Measurements from ENCODE around the gene ALDH5A1. TPM values are rescaled to one million over a fixed set of nuclear protein-coding genes. Genes with fewer than 3 reads are reported as not detected.

Gene ALDH5A1
- polyA plus RNA-seq, 1 experiment = 0.35 TPM

DNA sequence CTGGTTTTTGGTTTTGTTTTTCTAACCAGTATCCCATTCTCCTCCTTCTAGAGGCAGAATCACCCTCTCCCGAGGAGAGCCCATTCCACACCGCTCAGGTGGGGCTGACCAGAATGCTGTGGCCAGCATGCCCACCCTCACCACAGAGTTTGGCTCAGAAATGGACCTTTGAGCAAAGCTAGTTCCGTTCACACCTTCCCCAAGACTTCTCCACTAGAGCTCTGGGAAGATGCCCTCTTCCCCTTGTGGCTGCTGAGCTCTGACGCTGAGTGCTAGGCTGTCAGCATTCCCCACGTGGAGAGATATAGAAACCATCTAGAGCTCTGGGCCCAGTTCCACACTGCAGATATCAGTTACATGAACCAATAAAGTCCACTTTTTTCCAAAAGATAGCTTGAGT lies 13.3 kb upstream of the ALDH5A1 start:
- no peaks in the 10 kb centered on the region for H3K9me3 ChIP-seq (ENCODE audit: control insufficient read depth, insufficient read depth, low read length)
- ChIA-PET CTCF (interaction anchor here (2.4 kb wide), 1 partner anchor 51 kb away, joined by 5 read pairs; no protein-coding TSS in a partner anchor), POLR2A (no interaction called here)

GRCh38 chr6:24484657-24485323 lies 10.0 kb upstream of the ALDH5A1 start:
- no peak overlapping the region for H3K4me3 ChIP-seq (ENCODE audit: low read depth, low read length)
- H3K27me3 ChIP-seq (ENCODE audit: control insufficient read depth, insufficient read depth, low read length) = no peaks in the 10 kb centered on the region
- CTCF ChIA-PET = no interaction called here
- POLR2A ChIA-PET = no interaction called here
- no peaks in the 10 kb centered on the region for H3K9me3 ChIP-seq (ENCODE audit: control insufficient read depth, insufficient read depth, low read length)
- TF ChIP-seq, protein P1, sequence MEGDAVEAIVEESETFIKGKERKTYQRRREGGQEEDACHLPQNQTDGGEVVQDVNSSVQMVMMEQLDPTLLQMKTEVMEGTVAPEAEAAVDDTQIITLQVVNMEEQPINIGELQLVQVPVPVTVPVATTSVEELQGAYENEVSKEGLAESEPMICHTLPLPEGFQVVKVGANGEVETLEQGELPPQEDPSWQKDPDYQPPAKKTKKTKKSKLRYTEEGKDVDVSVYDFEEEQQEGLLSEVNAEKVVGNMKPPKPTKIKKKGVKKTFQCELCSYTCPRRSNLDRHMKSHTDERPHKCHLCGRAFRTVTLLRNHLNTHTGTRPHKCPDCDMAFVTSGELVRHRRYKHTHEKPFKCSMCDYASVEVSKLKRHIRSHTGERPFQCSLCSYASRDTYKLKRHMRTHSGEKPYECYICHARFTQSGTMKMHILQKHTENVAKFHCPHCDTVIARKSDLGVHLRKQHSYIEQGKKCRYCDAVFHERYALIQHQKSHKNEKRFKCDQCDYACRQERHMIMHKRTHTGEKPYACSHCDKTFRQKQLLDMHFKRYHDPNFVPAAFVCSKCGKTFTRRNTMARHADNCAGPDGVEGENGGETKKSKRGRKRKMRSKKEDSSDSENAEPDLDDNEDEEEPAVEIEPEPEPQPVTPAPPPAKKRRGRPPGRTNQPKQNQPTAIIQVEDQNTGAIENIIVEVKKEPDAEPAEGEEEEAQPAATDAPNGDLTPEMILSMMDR (IDR thresholded peaks at IDR 0.05; ENCODE audit: low read depth, low read length) = no peak
- no peak overlapping the region for H3K27ac ChIP-seq (ENCODE audit: low read depth, low read length)
- no peak for DNase-seq (ENCODE audit: low read depth, low spot score)

More for the DNA sequence above, 13.3 kb upstream of the ALDH5A1 start:
- Histone ChIP-seq H3K27me3 (ENCODE audit: control insufficient read depth, insufficient read depth, low read length) (no peaks in the 10 kb centered on the region), H3K4me3 (ENCODE audit: low read depth, low read length) (no peak overlapping the region), H3K27ac (ENCODE audit: low read depth, low read length) (no peak overlapping the region)
- TF ChIP-seq, protein P1 (IDR thresholded peaks at IDR 0.05; ENCODE audit: low read depth, low read length) = no peak
- no peak for DNase-seq (ENCODE audit: low read depth, low spot score)

DNA sequence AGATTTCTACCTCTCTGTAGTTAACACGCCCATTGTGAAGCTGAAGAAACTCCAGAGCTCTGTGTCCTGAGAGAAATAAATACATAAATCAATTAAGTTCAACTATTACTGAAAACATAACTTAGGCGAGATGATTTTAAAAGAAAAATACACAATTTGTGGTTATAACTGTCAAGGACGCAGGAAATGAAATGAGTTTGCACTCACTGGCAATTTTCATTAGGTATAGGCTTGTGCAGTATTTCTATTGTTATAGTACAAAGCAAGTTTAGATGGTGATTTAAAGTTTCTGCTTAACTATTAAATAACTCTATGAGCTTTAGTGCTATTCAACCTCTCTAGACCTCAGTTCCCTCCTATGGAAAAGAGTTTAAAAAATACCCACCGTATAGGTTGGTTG lies 8.7 kb upstream of the ALDH5A1 start:
- CTCF ChIA-PET = no interaction called here

DNA sequence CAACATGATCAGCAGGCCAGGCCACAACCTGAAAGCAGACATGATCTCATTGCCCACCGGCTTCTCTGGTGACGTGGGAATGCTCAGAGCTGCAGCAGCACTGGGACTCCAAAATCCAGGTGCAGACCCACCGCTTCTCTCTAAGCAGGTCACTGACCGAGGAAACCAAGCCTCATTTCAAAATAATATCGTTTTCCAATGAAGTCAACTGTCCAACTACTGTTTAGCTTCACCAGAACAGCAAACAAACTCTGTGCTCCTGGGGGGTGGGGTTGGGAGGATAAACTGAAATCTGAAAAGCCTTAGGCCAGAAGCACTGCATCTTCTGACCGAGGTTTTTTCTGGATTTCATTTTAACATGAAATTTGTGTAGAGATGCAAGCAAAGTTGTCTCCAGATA lies 5.3 kb upstream of the ALDH5A1 start, which contains the start of gene GPLD1:
TSS of gene GPLD1 (minus strand) at position 109 of the 400 bp plus-strand sequence. CDS start at position 42, 67 bp downstream.
- Histone ChIP-seq H3K4me3 (ENCODE audit: low read depth, low read length) (no peak within 1 kb of the TSS), H3K9me3 (ENCODE audit: control insufficient read depth, insufficient read depth, low read length) (no peaks in the 10 kb centered on the region), H3K27ac (ENCODE audit: low read depth, low read length) (no peak within 1 kb of the TSS), H3K27me3 (ENCODE audit: control insufficient read depth, insufficient read depth, low read length) (peaks cover 3% of the 10 kb centered on the region)
- POLR2A ChIA-PET = no interaction called here
- CTCF ChIA-PET = no interaction called here
- TF ChIP-seq, protein P1 (IDR thresholded peaks at IDR 0.05; ENCODE audit: low read depth, low read length) = no peak
- DNase-seq (ENCODE audit: low read depth, low spot score) = no peak

More for the DNA sequence above, 8.7 kb upstream of the ALDH5A1 start:
- TF ChIP-seq, protein P1 (IDR thresholded peaks at IDR 0.05; ENCODE audit: low read depth, low read length) = no peak
- Histone ChIP-seq H3K4me3 (ENCODE audit: low read depth, low read length) (no peak overlapping the region), H3K9me3 (ENCODE audit: control insufficient read depth, insufficient read depth, low read length) (no peaks in the 10 kb centered on the region), H3K27ac (ENCODE audit: low read depth, low read length) (no peak overlapping the region), H3K27me3 (ENCODE audit: control insufficient read depth, insufficient read depth, low read length) (no peaks in the 10 kb centered on the region)
- no peak for DNase-seq (ENCODE audit: low read depth, low spot score)
- POLR2A ChIA-PET = no interaction called here

- TF ChIP-seq, protein P1 (IDR thresholded peaks at IDR 0.05; ENCODE audit: low read depth, low read length) = no peak
- POLR2A ChIA-PET = no interaction called here
- Histone ChIP-seq H3K27me3 (ENCODE audit: control insufficient read depth, insufficient read depth, low read length) (peaks cover 3% of the 10 kb centered on the region), H3K9me3 (ENCODE audit: control insufficient read depth, insufficient read depth, low read length) (no peaks in the 10 kb centered on the region), H3K27ac (ENCODE audit: low read depth, low read length) (no peak overlapping the region), H3K4me3 (ENCODE audit: low read depth, low read length) (no peak overlapping the region)
- CTCF ChIA-PET = interaction anchor here (0.9 kb wide), 1 partner anchor 92 kb away, joined by 3 read pairs; no protein-coding TSS in a partner anchor
- DNase-seq (ENCODE audit: low read depth, low spot score) = no peak
Measured at GRCh38 chr6:24489881-24490280, 4.9 kb upstream of the ALDH5A1 start.

Data from AG04450 (cell line).